D721Med (cell line): Measurements from ENCODE around the gene ETF1.

ENCODE experiments used
- DNase-seq: peaks from one replicate; pipeline ENCODE4 v3.0.0; 2011; ENCODE audit warnings: low spot score; ENCODE audit not compliant: insufficient read length
- FAIRE-seq: peaks from 2 replicates; lab custom pipeline; 2011; peaks lifted over from hg19 to GRCh38; lab: Jason Lieb, UNC
- CTCF ChIP-seq: IDR thresholded peaks from 2 replicates; pipeline ENCODE4 v1.5.1; 2012; ENCODE audit warnings: mild to moderate bottlenecking, control low read depth; ENCODE audit not compliant: insufficient read depth; ENCODE audit errors: missing control alignments

ETF1 gene

GRCh38 chr5:138466125-138466899 lies 76.7 kb downstream of the ETF1 start:
- FAIRE-seq (no peak), DNase-seq (no peak)
- TF ChIP-seq CTCF: no peak

- FAIRE-seq (no peak), DNase-seq (peak; percentile 87)
- TF ChIP-seq CTCF: no peak
Measured at GRCh38 chr5:138465261-138466124, 77.5 kb downstream of the ETF1 start, which contains the start of gene EGR1. Gene EGR1, plus strand, starts transcription at chr5:138465479. Its CDS starts 283 bp downstream, at chr5:138465762.

GRCh38 chr5:138464388-138465260 lies 78.4 kb downstream of the ETF1 start:
- peak; percentile 72 for DNase-seq
- TF ChIP-seq CTCF: no peak
- FAIRE-seq: no peak

GRCh38 chr5:138464008-138464387 lies 79.0 kb downstream of the ETF1 start:
- no peak for FAIRE-seq
- DNase-seq: peak; percentile 88
- peak; percentile 59 for TF ChIP-seq CTCF

GRCh38 chr5:138463419-138464007 lies 79.5 kb downstream of the ETF1 start:
- FAIRE-seq: no peak
- DNase-seq: no peak
- TF ChIP-seq CTCF: no peak

- DNase-seq (no peak), FAIRE-seq (no peak)
- no peak for TF ChIP-seq CTCF
Measured at GRCh38 chr5:138461343-138462125, 81.5 kb downstream of the ETF1 start.
